Measurements from ENCODE around the gene RMND5B.

- TF ChIP-seq YY1 (IDR thresholded peaks at IDR 0.05; ENCODE audit: insufficient read depth, insufficient read length) (no peak), SUZ12 (IDR thresholded peaks at IDR 0.05; ENCODE audit: extremely low read depth, insufficient read depth, insufficient read length) (no peak)
These were observed 67.9 kb downstream of the RMND5B start for GRCh38 chr5:178198706-178199105.
